Prostate gland (tissue), 2 donors: ENCODE measurements around the gene S100A11.
A peak's percentile ranks its signal among the peaks of the same experiment; 100 is the strongest.

Experiments
- CTCF ChIP-seq, 4 experiments: fragments of 200-600 bp in 2 of 4; fragments of 450-650 bp in 2 of 4; sonication (generic) in 2 of 4; IDR thresholded peaks; 1 replicate in 3 of 4; 2 replicates in 1 of 4; pipeline ENCODE4 v1.5.1; 2016 to 2019; ENCODE audit warnings: antibody characterized with exemption in 4 of 4, mild to moderate bottlenecking in 2 of 4, moderate library complexity in 2 of 4
- POLR2AphosphoS5 ChIP-seq: sonication (generic); formaldehyde crosslinking; IDR thresholded peaks from one replicate; pipeline ENCODE4 v1.6.1; 2017; ENCODE audit warnings: antibody characterized with exemption

- TF ChIP-seq POLR2AphosphoS5 (peak; percentile 29), CTCF (IDR thresholded peaks at IDR 0.05) (no peak)
Measured at GRCh38 chr1:152003846-152004442, 32.9 kb downstream of the S100A11 start.
